Suppressor macrophage treated with lipopolysaccharide for 4 hours (primary cell): ENCODE results near the gene HECTD2.
"Not testable (repeated sequence)": the region's sequence is repeated elsewhere in the genome, so short reads cannot be mapped to it uniquely, and the experiment has no call there.

ENCODE experiments used
- DNase-seq: peaks from one replicate; pipeline ENCODE4 v3.0.0-alpha.2; 2020

HECTD2 gene

GRCh38 chr10:91477236-91477635 lies 67.1 kb downstream of the HECTD2 start:
- no peak for DNase-seq

GRCh38 chr10:91479583-91479982 lies 69.4 kb downstream of the HECTD2 start:
- no peak for DNase-seq

DNA sequence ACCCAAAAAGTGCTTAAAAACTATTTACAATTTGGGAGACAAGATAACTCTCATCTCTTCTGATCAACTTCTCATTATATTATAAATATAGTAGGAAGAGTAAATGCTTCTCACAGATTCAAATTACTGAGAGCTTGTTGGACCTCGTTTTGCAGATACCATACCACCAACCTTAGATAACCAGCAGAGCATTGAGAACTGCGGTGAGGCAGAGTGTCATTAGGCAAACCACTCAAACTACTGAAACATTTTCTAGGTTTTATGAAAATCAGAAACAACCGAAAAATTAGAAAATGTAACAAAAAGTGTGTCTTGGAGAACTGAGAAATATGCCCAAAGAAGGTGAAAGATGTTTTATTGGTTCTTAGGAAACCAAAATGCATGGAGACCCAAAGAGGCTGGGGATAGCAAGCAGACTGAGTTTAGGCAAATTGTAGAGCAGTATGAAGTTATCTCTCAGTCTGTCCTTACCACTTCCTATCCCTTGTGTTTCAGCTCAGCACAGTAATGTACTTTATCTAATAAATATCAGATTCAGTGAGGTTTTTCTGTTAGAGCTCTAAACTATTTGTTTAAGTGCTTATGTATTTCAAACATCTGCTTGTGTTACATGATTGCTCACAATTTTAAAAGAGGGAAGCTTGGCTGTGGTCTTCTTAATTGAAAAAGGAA lies 77.9 kb downstream of the HECTD2 start:
- no peak for DNase-seq

DNA sequence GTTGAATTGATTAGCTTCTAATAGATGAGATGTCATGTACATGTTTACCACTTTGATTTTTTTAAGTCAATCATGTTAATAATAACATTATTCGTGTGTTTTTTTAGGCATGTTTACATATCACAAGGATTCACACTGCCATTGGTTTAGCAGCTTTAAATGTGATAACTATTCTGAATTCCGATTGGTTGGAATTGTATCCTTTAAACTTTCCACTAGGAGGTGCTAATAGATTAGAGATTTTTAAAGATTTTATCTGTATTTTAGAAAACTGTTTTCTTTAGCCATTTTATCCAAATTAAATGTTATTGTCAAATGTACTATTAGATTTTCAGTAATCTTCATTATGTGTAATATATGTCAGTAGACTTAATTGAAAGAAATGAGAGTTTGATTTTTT lies 83.2 kb downstream of the HECTD2 start:
- peak; percentile 56 for DNase-seq

- no peak for DNase-seq
Observed at GRCh38 chr10:91495402-91495801, 85.3 kb downstream of the HECTD2 start.

DNA sequence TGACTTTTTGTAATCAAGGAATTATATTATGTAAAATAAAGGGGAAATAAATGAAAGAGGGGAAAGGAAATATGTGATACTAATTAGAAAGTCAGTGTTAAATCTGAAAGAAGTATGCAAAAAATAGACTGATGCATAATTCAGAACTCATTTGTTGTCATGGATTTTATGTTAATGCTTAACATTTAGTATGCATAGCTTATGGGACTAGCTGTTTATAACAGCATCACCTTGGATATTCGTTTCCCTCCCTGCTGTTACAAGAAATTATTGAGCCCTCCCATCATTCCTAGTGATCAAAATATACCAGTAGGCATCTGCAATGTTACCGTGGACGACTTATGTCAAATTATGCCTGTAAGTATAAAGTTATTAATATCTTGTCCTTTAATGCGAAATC lies 85.9 kb downstream of the HECTD2 start:
- no peak for DNase-seq

DNA sequence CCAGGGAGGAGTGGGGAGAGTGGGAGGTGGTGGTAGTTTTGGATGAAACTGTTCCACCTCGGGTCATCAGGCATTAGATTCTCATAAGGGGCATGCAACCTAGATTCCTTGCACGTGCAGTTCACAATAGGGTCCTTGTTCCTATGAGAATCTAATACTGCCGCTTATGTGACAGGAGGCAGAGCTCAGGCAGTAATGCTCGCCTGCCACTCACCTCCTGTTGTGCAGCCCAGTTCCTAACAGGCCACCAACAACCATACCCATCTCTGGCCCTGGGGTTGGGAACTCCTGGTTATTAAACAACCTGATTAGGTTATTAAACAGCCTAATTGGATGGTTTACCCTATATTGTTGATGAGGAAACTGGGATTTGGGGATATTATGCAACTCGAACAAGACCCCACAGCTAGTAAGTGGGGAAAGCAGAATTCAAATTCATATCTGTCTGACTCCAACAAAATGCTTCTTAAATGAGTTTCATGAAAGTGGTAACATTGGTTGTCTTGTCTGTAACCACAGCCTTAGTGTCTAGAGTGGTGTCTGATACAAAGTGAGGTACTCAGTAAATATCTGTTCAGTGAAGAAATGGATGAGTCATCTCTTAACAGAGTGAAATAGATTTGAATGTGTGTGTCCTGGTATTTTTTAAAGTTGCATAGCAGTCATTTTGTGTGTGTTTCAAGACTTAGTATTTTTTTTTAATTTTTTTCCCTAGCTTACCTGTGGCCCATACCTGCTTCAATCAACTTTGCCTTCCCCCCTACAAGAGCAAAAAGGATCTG lies 101.6 kb downstream of the HECTD2 start:
- DNase-seq = no peak

GRCh38 chr10:91512458-91512857 lies 102.3 kb downstream of the HECTD2 start:
- no peak for DNase-seq

DNA sequence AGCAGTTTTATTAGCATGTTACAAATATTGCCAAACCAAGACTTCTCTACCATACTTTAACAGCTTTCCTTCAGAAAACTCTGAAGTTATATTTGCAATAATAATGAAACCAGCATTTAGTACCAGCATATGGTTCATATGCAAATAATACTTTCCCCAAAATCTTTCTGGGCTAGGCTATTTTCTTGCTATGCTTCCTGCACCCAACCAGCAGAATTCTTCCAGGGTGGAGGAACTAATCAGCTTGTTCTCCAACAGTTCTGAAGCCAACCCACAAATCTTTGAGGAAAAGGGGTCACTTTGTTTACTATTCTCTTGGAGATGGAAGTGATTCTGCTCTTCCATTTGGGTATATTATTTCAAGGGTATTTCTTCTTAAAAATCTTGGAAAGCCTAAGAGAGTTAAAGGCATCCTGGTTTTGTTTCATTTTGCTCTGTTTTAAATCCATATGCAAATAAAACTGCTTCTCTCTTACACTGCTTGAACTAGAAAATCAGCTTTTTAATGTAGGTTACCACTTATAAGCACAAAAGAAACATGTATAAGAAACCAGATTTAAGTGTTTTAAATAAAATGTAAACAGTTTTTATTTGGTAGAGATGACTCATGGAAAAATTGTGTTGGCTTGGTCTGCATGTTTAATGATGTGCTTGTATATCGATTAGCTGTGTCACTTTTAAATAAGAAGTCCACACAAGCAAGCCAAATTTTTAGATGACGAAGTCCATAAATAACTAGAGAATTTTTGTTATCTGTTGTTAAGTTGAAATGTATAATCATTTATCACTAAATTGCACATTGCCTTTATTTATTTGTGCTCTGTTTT lies 103.7 kb downstream of the HECTD2 start:
- DNase-seq = no peak

DNA sequence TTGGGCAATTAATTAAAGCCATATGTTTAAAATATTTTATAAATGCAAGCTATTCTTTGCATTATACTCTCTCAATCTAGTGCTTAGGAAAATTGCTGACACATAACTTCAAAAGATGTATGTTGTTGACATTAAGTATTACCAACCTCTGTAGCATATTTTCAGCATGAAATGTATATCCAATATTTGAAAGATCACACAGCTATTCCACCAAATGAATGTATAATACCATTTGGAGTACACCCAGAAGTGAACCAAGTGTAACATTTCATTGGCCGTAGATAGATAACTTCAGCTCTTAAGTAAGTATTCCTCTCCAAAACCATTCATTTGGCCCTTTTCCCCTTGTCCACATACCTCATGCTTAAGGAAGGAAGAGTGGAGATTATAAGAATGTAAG lies 104.6 kb downstream of the HECTD2 start:
- DNase-seq = no peak

DNA sequence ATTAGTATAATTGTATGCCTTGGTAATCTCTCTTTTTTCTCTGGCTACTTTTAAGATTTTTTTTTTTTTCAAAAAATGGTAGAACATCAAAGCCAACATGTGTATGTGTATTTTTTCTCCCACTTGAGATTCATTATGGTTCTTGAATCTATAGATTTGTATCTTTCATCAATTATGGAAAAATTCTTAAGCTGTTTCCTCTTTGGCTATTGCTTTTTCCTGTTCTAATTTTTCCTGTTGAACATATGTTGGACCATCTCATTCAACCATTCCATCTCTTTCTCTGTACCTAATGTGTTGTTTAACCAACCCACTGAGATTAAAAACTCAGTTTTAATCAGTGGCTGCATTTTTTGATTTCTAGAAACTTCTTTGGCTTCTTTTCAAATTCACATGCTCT lies 107.2 kb downstream of the HECTD2 start:
- no peak for DNase-seq

- DNase-seq = no peak
Observed at GRCh38 chr10:91519899-91520514, 109.9 kb downstream of the HECTD2 start.

GRCh38 chr10:91520661-91521060 lies 110.5 kb downstream of the HECTD2 start:
- DNase-seq = peak; percentile 68

DNA sequence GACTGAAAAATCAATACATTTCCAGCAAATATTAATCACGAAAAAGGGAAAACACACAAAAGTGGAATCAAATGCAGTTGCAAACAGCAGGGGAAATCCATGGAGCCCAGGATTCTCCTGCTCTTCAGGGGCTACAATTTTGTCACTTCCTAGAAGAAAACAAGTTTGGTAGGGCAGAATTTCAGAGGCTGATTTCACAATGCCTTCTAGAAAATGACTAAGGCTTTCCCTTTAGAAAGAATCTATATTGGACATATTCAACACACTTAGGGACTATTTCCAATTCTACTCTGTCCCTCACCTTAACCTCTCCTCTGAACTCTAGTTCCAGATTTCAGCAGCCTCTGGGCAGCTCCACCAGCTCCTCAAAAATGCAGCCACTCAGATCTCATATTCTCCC lies 111.3 kb downstream of the HECTD2 start:
- DNase-seq = peak; percentile 55

- no peak for DNase-seq
Observed at GRCh38 chr10:91525896-91526712, 116.0 kb downstream of the HECTD2 start.

DNA sequence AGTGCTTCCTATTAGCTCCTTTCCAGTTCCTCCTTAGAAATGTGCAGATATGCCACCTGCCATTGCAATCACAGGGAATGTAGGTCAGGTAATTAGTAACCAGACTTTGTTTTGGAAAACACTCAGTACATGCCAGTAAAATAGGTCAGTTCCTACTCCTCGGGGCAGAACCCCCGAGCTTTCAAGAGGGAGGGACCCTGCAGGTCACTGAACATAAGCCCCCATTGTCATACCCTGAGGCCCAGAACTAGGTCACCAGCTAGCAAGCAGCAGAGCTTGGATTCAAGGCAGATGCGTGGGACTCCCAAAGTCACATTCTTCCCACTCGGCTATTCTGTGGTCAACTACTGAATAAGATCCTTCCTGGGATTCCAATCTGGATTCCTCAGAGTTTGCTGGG lies 117.9 kb downstream of the HECTD2 start:
- no peak for DNase-seq

- DNase-seq = no peak
Observed at GRCh38 chr10:91528768-91529167, 118.6 kb downstream of the HECTD2 start.

- not testable (repeated sequence) for DNase-seq
Observed at GRCh38 chr10:91534789-91535188, 124.6 kb downstream of the HECTD2 start.

GRCh38 chr10:91536111-91536510 lies 126.0 kb downstream of the HECTD2 start:
- no peak for DNase-seq

DNA sequence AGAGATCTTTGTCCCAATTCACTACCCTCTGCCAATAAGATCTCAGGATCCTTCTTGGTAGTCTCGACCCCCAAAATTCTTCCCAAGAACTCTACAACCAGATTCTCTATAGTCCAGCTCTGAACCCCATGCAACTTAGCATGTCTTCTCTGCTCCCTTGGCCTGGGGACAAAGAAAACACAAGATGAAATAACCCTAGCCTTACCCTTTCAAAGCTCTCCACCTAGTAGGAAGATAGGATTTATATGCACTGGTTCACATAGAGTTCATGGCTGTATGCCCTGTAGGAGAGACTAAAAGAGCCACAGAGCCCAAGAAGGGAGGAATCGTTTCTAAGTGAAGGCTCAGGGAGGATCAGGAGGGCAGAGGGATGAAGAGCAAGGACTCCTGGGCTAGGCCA lies 126.6 kb downstream of the HECTD2 start:
- no peak for DNase-seq

DNA sequence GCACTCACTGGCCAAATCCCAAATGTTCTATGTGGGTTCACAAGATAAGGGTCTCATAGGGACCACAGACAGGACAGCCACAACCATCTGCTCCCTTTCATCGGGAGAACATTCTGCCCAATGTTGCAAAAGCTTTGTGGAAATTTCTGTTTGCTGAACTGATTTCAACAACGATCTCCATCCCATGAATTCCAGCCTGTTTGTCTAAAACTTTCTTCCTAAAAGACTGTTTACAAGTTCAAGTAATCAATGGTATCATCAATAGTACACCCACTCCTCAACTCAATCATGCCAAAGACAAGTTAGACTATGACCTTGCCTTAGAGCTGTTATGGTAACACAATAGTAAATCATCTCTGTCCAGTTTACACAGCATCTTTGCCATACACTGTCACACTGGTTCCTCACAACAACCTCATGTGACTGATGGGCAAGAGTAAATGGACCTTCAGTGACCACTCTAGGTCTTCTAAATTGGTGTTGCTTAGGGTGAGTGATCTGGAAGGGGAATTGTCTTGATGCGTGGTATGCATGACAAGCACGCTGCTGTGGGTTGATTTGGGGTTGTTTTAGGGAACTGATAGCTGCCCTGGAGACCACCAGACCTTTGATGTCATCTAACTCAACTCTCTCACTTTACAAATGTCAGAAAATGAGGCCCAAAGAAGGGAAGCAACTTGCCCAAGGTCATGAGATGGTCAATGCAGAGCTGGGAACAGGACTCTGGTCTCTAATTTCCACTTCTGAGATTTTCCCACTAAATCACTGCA lies 127.7 kb downstream of the HECTD2 start:
- no peak for DNase-seq

GRCh38 chr10:91539930-91540329 lies 129.8 kb downstream of the HECTD2 start:
- DNase-seq = no peak
